MM.1S (cell line): ENCODE measurements around the gene POU3F3.

Experiments
- EZH2 ChIP-seq: fragments of 300-600 bp; sonication (generic); optimal IDR thresholded peaks from 2 replicates; pipeline ENCODE3; 2017; ENCODE audit warnings: low read depth, mild to moderate bottlenecking, antibody characterized with exemption, low read length, mixed read lengths
- EZH2phosphoT487 ChIP-seq: fragments of 300-600 bp; sonication (generic); IDR thresholded peaks from 2 replicates; pipeline ENCODE4 v1.6.1; 2018; ENCODE audit warnings: antibody characterized with exemption, low read length
- TF ChIP-seq, protein P1 (sequence below): fragments of 300-600 bp; sonication (generic); IDR thresholded peaks from 2 replicates; pipeline ENCODE4 v1.5.1; 2016; ENCODE audit warnings: antibody characterized with exemption, low read length, mixed read lengths

DNA sequence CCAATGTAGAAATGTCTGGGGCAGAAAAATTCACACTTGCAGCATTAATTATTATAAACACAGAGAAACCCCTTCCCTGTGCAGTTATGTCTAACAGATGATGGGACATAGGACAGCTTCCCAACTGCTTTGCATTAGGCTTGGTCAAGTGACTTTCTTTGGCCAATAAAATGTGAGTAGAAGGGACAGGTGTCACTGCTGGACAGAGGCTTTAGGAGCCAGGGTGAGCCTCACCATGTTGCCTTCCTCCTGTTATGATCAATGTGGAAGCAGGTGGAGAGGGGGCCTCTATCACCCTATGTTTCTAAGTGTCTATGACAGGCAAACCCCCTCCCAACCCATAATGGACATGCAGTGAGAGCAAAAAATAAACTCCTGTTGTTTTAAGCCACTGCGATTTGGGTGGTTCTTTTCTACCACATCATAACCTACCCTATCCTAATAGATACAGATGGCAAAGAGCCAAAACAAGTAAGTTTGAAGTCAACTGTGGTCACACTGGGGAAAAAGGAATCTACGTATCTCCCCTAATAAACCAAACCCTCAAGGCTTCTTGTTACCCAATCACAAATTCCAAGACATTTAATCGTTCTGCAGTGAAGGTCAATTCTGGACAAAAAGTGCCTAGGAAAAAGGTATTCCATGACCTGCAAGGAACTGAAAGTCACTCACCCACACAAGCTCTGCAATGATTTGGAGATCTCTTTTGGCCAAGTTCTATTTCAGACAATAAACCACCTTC lies 28.6 kb upstream of the POU3F3 start:
- TF ChIP-seq, protein P1, sequence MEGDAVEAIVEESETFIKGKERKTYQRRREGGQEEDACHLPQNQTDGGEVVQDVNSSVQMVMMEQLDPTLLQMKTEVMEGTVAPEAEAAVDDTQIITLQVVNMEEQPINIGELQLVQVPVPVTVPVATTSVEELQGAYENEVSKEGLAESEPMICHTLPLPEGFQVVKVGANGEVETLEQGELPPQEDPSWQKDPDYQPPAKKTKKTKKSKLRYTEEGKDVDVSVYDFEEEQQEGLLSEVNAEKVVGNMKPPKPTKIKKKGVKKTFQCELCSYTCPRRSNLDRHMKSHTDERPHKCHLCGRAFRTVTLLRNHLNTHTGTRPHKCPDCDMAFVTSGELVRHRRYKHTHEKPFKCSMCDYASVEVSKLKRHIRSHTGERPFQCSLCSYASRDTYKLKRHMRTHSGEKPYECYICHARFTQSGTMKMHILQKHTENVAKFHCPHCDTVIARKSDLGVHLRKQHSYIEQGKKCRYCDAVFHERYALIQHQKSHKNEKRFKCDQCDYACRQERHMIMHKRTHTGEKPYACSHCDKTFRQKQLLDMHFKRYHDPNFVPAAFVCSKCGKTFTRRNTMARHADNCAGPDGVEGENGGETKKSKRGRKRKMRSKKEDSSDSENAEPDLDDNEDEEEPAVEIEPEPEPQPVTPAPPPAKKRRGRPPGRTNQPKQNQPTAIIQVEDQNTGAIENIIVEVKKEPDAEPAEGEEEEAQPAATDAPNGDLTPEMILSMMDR = no peak
- TF ChIP-seq EZH2phosphoT487 (no peak), EZH2 (no peak)
